ENCODE data around the gene DCLK2. TPM values are rescaled to one million over a fixed set of nuclear protein-coding genes. Genes with fewer than 3 reads are reported as not detected.

The DCLK2 gene
- total and polyA plus RNA-seq, 2 of the 4 experiments (the other 2 are of a cell fraction) = 11.3 to 15.5 TPM

GRCh38 chr4:150068300-150068960, 9.8 kb upstream of the DCLK2 start:
- H3K4ac ChIP-seq (ENCODE audit: low read depth, low read length) = no peak overlapping the region
- no peak overlapping the region for H4K91ac ChIP-seq (ENCODE audit: insufficient read depth, low read depth, low read length)
- H3K4me1 ChIP-seq (ENCODE audit: control insufficient read depth, insufficient read depth, low read length) = peaks cover 5% of the 10 kb centered on the region; the same call in 1 of the 2 replicates
- H3K9me3 ChIP-seq (ENCODE audit: control insufficient read depth, insufficient read depth, low read length) = no peaks in the 10 kb centered on the region
- in situ Hi-C loops (cut with MboI; ENCODE audit: low sequenced_read_pairs) (no loop called here), intact Hi-C loops (cut with micrococcal nuclease) (no loop called here), dilution Hi-C loops (cut with HindIII; ENCODE audit: low sequenced_read_pairs, unreplicated experiment) (no loop called here)
- no peak overlapping the region for H2BK5ac ChIP-seq (ENCODE audit: low read depth, low read length, poor library complexity, severe bottlenecking)
- H3K9ac ChIP-seq (ENCODE audit: low read depth, low read length) = no peak overlapping the region
- H4K5ac ChIP-seq (ENCODE audit: low read depth, low read length) = no peak overlapping the region
- H2AK9ac ChIP-seq (replicated peaks; ENCODE audit: low read depth, low read length, poor library complexity) = no peak overlapping the region
- no peaks in the 10 kb centered on the region for H4K20me1 ChIP-seq (ENCODE audit: insufficient read depth, low read length)
- no peak overlapping the region for H3K56ac ChIP-seq (ENCODE audit: extremely low read depth, insufficient read depth, low read length)
- H2AFZ ChIP-seq (replicated peaks; ENCODE audit: low read length, poor library complexity) = no peak overlapping the region
- CTCF ChIA-PET = no interaction called here
- H2BK20ac ChIP-seq (ENCODE audit: low read depth, low read length) = no peak overlapping the region
- no peaks in the 10 kb centered on the region for H3K9me1 ChIP-seq (ENCODE audit: insufficient read depth, low read length)
- POLR2A ChIA-PET (ENCODE audit: unreplicated experiment) = no interaction called here
- no peak for TF ChIP-seq SMC3 (IDR thresholded peaks at IDR 0.05; ENCODE audit: low read depth, low read length)
- no peak for TF ChIP-seq ELK1 (IDR thresholded peaks at IDR 0.05; ENCODE audit: borderline replicate concordance, low read depth, low read length)
- TF ChIP-seq NFE2L2 (IDR thresholded peaks at IDR 0.05; ENCODE audit: low read depth, low read length) = no peak
- no peak for TF ChIP-seq RAD21 (IDR thresholded peaks at IDR 0.05; ENCODE audit: low read length)
- no peak for TF ChIP-seq MAZ (IDR thresholded peaks at IDR 0.05; ENCODE audit: borderline replicate concordance, low read depth, low read length)
- TF ChIP-seq MAFK (IDR thresholded peaks at IDR 0.05; ENCODE audit: low read depth, low read length) = no peak
- no peak for TF ChIP-seq FOS (IDR thresholded peaks at IDR 0.05; ENCODE audit: low read depth, low read length)
- no peak for TF ChIP-seq CTCF (conservative IDR thresholded peaks at IDR 0.05; ENCODE audit: low read depth, low read length)
- no peak for TF ChIP-seq USF2 (IDR thresholded peaks at IDR 0.05; ENCODE audit: low read depth, low read length)
- TF ChIP-seq RCOR1 (IDR thresholded peaks at IDR 0.05; ENCODE audit: insufficient replicate concordance, low read length) = no peak
- no peak for TF ChIP-seq BHLHE40 (IDR thresholded peaks at IDR 0.05; ENCODE audit: low read depth, low read length)
- no peak for TF ChIP-seq POLR2A (IDR thresholded peaks at IDR 0.05; ENCODE audit: low read depth, low read length)
- TF ChIP-seq MXI1 (IDR thresholded peaks at IDR 0.05; ENCODE audit: borderline replicate concordance, low read depth, low read length) = no peak
- TF ChIP-seq CHD1 (IDR thresholded peaks at IDR 0.05; ENCODE audit: low read depth, low read length) = no peak
- no peak for TF ChIP-seq CEBPB (IDR thresholded peaks at IDR 0.05; ENCODE audit: low read depth, low read length)
- TF ChIP-seq RFX5 (IDR thresholded peaks at IDR 0.05; ENCODE audit: low read depth, low read length) = no peak
- H3K14ac ChIP-seq (replicated peaks; ENCODE audit: low read depth, low read length) = no peak overlapping the region
- H2BK120ac ChIP-seq (ENCODE audit: low read depth, low read length) = no peak overlapping the region
- BruUV-seq (replicated peaks) = no TSS peak
- WGBS, 2 experiments (ENCODE audit: extremely low coverage in 2 of 2, insufficient read length in 1 of 2) = 60% methylated on average over 1 of the region's 6 CpGs; no CpG with 5 or more reads in 1 of the 2 experiments
- H3K23ac ChIP-seq (ENCODE audit: low read depth, low read length) = no peak overlapping the region
- ATAC-seq (ENCODE audit: low read depth) (no peak), DNase-seq (no peak)
- H3K36me3 ChIP-seq (ENCODE audit: control insufficient read depth, insufficient read depth, low read length) = no peaks in the 10 kb centered on the region
- no peak overlapping the region for H3K27ac ChIP-seq (ENCODE audit: insufficient read depth, low read length)
- no peak overlapping the region for H2AK5ac ChIP-seq (ENCODE audit: low read depth, low read length)
- H2BK15ac ChIP-seq (ENCODE audit: low read depth, low read length) = no peak overlapping the region
- no peak overlapping the region for H3K4me3 ChIP-seq (ENCODE audit: insufficient read depth, low read depth, low read length)
- no peak overlapping the region for H3K18ac ChIP-seq (ENCODE audit: low read depth, low read length)
- H4K8ac ChIP-seq (ENCODE audit: low read depth in 2 of 2, low read length in 2 of 2) = no peak overlapping the region
- H3K27me3 ChIP-seq (ENCODE audit: control insufficient read depth, insufficient read depth, low read length) = no peaks in the 10 kb centered on the region
- no peaks in the 10 kb centered on the region for H3K79me1 ChIP-seq (ENCODE audit: low read depth in 1 of 2, low read length in 2 of 2)
- H3K4me2 ChIP-seq (ENCODE audit: low read depth, low read length) = no peak overlapping the region

All from IMR-90 (cell line).